GM21529 (cell line): Measurements from ENCODE around the gene ZC3H12C.
"Not testable (repeated sequence)": the region's sequence is repeated elsewhere in the genome, so short reads cannot be mapped to it uniquely, and the experiment has no call there.

ENCODE experiments used
- ATAC-seq: cut with Tn5 transposase; IDR thresholded peaks from one replicate; pipeline ENCODE4 v1.9.1; 2021; ENCODE audit not compliant: unreplicated experiment

The ZC3H12C gene

DNA sequence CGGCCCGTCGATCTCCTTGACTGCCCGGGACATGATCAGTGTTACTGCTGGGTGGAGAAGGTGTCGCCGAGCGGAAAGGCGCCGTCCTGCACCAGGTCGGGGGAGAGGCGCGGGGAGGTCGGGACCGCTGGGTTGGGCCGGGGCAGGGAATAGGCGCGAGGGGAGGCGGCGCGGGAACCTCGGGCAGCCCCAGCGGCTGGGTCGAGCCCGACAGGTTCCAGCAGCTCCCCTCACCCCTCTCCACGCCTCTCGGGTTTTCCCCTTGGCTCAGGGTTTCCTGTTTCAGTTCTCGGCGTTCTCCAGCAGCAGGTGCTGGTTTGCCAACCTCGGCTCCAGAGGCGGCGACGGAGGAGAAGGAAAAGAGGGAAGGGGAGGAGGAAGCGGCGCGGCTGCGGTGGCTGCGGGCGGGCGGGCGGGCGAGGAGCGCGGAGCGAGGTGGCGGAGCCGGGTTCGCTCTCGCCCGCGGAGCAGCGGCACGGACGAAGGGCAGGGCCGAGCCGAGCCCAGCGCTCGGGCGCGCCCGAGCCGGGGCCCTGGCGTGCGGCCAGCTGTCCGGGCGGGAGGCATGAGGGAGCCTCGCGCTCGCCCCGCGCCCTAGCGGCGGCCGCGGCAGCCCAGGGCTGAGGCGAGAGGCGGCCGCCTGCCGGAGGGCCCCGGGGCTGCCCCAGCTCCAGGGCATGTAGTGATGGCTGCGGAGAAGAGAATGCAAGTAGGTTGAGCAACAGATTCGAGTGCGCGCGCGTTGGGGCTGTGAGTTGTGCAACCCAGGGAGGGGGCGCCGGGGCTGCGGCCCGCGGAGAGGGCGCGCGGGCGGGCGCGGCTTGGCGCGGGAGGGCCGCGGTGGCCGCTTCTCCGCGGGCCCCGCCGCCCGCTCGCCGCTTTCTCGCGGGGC lies at the start of gene ZC3H12C:
TSS of gene ZC3H12C (plus strand) at position 878 of the 892 bp plus-strand sequence. CDS start 20 bp downstream, outside the sequence.
- ATAC-seq, result peak; percentile 61

DNA sequence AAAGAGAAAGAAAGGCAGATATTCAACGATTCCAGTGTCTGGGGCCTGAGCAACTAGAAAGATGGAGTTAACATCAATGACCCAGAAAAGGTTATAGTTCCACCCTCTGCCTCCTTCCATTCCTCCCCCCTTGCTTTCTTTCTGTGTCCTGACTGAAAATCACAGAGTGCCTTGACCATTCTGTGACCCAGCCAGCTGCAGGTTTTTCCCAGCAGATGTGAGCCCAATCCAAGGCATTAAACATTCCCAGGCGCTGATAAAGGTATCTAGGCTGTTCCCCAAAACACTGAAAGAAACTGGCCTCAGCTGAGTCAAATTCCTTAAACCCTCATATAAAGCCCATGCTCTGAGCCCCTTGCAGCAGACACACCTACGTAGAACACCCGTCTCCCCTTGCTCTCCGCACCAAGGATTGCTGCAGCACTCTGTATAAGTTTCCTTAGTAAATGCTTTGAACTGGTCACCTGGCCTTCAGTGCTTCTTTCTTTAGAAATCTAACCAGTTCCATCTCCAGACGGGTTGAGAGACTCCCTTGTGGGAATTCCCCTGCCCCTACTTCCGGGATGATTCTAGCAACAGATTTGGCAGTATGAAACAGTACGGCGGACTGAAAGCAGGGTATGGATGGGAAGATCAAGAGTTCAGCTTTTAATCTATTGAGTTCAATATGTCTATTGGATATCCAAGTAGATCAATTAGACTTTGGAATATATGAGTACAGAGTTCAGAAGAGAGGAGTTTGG lies 48.8 kb upstream of the ZC3H12C start:
- ATAC-seq, result no peak

DNA sequence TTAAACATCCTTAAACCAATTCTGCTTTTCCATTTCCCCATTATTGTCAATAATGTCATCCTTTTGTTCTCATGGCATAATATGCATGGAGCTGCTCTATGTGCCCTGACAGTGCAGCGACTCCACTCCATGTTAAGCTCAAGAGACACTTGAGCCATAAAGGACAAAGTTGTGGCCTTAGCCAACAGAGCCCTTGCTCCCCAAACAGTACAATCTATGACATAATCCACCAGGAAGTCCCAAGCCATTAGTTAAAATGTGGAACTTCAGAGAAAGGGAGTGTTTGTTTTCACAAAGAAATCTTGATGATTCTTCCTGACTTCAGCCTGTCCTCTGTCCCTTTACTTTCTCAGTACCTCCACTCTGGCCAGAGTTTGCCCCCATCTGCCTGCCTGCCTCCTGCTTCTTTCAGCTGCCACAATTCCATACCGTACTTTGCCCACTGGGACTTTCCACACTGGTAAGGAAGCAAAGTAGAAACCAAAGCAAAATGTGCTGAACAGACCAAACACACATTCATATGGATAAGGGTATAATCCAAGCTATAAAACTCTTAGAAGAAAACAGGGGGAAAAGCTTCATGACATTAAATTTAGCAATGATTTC lies 46.3 kb upstream of the ZC3H12C start:
- ATAC-seq, result no peak

DNA sequence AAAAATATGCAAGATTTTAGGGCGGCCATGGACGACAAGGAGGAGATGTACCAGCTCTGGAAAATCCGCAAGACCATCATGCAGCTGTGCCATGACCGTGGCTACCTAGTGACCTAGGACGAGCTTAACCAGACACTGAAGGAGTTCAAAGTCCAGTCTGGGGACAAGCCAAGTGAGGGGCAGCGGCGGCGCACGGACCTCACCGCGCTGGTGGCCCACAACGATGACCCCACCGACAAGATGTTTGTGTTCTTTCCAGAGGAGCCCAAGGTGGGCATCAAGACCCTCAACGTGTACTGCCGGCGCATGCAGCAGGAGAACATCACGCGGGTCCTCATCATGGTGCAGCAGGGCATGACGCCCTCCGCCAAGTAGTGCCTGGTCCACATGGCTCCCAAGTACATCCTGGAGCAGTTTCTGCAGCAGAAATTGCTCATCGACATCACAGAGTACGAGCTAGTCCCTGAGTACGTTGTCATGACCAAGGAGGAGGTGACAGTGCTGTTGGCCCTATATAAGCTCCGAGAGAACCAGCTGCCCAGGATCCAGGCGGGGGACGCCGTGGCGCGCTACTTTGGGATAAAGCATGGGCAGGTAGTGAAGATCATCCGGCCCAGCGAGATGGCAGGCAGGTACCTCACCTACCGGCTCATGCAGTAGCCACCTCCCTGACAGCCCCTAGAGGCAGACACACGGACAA lies 43.5 kb upstream of the ZC3H12C start:
- ATAC-seq, result no peak

DNA sequence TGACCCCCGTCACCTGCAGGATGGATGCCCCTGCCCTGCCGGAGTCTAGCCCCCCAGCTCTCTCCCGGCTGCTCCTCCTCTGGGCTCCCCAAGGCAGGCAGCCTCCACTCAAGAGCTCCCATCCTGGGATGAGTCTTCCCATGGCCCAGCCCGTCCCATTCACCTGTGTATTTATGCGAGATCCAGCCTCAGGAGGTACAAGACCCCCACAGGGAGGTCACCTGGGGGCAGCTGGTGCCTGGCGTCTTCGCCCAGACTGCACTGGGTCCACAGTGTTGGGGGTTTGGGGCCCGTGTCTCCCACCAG lies 43.0 kb upstream of the ZC3H12C start:
- no peak for ATAC-seq

DNA sequence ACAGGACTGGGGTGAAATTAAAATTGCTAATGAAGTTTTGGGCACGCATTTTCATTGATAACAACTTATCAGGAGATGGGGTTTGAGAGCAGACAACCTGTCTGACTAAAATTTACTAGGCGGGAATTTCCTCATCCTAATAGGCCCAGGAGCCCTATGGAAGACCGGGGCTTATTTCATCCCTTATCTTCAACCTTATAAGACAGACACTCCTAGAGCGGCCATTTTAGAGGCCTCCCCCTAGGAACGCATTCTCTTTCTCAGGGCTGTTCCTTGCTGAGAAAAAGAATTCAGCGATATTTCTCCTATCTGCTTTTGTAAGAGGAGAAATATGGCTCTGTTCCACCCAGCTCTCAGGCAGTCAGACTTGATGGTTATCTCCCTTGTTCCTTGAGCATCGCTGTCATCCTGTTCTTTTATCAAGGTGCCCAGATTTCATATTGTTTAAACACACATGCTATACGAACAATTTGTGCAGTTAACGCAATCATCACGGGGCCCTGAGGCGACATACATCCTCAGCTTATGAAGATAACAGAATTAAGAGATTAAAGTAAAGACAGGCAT lies 39.3 kb upstream of the ZC3H12C start:
- no peak for ATAC-seq

DNA sequence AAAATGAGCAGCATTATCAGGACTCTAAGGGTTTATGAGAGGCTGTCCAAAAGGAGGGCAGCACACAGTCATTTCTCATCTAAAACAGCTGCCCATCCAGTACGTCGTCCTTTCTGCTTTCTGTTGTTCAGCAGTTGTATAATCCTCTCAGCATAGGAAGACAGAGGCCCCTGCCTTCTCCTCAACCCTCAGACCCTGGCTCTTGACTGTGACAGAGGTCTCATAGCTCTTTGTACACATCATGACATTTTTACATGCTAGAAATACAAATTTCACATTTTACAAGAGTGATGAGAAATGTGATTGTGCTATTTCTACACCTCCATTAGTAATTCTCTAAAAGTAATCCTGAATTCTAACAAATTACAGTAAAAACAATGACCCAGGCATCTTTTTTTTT lies 36.2 kb upstream of the ZC3H12C start:
- no peak for ATAC-seq

DNA sequence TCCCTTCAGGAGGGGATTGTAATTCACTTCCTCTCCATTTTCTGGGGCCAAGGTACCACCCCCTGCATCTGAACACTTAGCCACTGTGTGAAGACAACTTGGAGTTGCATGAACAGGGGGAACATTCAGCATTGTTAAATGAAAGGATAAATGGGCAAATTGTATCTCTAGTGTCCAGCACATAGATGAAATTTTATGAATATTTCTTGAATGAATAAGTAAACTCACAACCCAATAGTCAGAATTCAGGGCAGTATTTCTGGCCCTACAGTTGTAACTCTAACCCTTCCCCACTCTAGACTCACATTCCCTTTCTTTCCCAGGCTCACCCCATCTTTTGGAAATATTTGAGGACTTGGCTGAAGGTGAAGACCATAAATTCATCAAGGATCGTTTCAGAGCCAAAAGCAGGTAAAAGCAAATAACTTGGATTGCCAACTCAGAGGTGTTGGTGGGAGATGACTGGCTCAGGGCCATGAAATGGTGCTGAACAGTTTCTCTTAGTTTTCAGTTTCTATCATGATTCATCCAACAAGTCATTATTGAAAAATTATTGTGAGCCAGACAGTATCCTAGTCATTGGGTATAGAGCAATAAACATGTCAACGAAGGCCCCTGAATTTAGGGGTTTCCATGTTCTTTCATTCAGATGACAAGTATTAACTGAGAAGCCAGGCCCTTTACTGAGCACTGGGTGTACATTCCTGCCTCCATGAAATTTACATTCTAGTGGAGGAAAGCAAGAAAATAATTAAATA lies 33.3 kb upstream of the ZC3H12C start:
- ATAC-seq, result no peak

DNA sequence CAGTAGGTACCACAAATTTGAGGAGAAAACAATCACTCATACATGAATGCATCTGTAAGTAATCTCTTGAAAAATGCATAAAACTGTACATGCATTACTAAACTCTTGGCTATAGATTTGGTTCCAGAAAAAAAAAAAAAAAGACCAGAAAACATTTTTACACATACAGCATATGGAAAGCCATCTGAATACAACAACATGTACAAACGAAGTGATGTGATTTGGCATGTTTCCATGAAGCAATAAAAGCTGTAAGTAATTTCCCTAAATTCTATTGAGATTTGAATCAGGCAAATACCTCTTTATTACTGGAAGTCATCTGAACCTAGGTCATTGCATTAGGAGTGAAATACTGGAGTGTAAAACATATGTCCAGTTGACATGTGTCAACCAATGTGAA lies 31.9 kb upstream of the ZC3H12C start:
- ATAC-seq, result no peak

DNA sequence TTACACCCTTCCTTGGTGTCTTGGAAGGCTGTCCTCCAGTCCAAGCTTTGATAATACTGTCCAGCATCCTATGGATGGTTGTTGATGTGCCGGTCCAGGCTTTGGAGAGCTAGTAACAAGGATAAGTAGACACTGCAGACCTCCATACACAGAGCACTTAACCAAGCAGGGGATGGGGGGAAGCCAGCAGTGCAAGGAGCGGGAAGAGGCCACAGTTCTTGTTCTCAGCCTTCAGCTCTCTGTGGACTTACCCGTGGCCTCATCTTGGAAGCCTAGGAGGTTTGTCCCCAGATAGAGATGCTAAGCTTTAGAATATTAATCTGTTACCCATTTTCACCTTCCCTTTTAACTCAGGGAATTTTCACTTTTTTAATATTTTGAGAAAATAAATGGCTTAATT lies 30.9 kb upstream of the ZC3H12C start:
- no peak for ATAC-seq

DNA sequence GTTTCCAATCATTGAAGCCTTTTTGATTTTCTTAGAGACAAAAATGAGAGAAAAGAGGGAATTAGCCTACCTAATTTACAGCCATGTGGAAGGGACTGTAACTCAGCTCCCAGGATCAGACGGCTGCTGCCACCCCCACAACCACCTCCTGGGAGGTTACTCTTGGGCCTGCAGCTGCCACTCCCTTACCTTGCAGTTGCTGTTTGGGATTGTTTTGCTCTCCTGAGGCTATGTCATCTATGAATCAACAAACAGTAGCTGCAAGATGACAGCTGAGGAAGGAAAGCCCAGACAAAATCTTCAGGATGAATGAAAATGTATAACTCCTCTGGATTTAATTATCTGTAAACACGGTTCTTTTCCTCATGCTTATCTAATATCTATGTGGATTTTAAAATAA lies 28.0 kb upstream of the ZC3H12C start:
- ATAC-seq, result no peak

DNA sequence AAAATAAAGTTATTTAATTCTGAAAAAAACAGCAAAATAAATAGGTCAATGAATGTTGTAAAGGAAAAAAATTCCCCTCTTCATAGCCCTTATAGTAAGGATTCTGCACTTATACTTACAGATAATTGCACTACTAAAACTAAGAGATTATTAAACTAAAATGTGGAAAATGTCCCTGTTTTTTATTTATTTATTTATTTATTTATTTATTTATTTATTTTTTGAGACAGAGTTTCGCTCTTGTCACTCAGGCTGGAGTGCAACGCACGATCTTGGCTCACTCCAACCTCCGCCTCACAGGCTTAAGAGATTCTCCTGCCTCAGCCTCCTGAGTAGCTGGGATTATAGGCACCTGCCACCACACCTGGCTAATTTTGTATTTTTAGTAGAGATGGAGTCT lies 25.2 kb upstream of the ZC3H12C start:
- ATAC-seq, result not testable (repeated sequence)

DNA sequence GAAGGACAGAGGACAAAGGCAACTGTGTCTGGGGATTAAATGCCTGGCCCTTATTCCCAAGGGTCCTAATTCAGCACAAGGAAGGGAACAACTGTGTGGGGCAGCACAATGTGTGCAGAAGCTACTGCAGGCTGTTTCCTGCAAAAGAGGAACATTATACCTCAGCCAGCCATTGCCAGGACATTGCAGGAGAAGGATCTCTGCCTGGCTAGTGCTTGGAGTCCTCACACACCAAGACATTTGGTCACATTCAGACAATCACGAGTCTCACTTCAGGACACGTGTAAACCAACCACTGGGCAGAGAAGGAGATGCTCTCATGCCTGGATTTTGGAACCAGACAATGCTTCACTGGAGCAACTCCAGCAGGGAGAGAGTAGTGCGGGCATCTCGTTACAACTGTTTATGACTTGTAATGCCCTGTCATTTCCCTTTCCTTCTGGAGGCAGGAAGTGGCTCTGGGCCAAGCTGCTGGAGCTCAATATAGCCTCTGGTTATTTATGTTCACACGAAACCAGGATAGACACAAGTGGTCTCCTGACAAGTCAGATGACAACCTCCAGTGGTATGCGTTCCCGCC lies 23.9 kb upstream of the ZC3H12C start:
- no peak for ATAC-seq

DNA sequence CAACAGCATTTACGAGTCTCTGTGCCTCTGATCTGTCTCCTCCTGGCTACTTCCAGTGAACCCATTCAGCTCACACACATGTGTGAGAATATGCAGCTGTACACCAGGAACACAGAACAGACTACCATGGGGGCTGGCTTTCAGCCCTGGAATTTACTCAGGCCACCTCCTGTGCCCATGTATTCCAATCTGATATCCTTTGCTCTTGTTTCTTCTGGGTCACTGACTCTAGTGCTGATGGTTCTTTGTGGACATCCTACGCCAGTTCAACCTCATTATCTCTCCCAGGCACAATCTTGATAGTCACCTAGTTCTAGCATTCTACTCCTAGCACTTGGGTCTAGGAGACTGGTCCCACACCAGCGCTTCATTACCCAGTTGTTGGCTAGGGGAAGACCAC lies 23.0 kb upstream of the ZC3H12C start:
- no peak for ATAC-seq

DNA sequence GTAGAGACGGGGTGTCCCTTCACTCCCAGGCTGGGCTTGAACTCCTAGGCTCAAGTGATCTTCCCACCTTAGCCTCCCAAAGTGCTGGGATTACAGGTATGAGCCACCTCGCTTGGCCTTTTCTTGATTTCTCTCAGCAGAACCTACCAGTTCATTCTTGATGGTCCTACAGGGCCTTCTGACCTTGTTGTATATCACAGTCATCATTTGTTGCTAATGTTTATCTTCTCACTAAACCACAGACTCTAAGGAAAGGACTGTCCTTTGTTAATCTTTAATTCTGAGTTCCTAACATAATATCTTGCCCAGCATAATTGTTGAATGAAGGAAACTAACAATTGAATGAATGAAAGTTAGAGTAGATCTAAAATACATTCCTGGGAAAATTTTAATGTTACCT lies 22.0 kb upstream of the ZC3H12C start:
- no peak for ATAC-seq

DNA sequence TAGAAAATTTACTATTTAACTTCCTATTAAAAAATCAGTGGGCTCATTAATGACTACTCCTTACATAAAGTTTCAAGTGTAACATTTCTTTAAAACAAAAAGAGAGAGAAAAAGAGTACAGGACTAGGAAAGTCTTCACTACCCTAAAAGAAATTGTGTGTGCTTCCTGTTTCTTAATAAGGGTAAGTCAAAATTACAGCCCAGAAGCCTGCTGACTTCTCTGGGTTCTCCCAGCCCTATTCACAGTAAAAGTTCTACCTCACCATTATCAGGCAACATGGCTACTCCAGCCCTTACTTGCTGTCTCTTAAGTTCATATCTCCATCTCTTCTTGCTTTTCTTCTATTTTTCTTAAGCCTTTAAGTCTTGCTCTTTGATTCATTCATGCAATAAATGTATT lies 20.3 kb upstream of the ZC3H12C start:
- ATAC-seq, result no peak

DNA sequence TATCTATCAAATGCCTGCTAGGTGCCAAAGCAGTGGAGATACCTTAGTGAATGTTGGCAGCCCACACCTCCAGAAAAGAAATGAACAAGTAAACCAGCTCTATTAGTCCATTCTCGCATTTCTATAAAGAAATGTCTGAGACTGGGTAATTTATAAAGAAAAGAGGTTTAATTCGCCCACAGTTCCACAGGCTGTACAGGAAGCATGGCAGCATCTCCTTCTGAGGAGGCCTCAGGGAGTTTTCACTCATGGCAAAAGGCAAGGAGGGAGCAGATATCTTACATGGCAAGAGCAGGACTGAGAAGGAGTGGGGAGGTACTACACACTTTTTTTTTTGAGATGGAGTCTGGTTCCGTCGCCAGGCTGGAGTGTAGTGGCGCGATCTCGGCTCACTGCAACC lies 18.7 kb upstream of the ZC3H12C start:
- ATAC-seq, result no peak

DNA sequence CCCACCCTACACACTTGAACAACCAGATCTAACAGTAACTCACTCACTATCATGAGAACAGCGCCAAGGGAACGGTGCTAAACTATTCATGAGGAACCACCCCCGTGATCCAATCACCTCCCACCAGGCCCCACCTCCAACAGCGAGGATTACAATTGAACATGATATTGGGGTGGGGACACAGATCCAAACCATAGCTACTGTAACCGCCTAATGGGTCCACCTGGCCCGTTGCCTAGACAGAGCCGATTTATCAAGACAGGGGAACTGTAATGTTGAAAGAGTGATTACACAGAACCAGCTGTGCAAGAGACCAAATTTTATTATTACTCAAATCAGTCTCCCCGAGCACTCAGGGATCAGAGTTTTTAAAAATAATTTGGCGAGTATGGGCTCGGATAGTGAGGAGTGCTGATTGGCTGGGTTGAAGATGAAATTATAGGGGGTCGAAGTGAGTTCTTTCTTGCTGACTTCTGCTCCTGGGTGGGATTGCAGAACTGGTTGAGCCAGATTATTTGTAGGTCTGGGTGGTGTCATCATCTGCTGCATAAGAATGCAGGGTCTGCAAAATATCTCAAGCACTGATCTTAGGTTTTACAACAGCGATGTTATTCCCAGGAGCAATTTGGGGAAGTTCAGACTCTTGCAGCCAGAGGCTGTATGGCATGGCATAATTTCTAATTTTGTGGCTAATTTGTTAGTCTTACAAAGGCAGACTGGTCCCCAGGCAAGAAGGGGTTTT lies 17.9 kb upstream of the ZC3H12C start:
- ATAC-seq, result no peak

DNA sequence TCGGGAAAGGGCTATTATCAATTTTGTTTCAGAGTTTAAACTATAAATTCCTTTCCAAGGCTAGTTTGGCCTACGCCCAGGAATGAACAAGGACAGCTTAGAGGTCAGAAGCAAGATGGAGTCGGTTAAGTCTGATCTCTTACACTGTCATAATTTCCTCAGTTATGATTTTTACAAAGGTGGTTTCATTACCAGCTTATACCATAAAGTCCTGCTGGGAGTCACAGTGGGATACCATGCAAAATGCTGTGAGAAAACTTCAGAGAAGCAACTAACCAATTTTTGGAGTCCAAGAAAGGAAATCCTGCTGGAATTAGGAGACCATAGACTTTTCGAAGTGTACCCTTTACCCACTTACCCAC lies 17.4 kb upstream of the ZC3H12C start:
- no peak for ATAC-seq
